ENCODE results near the gene OARD1.

DNA sequence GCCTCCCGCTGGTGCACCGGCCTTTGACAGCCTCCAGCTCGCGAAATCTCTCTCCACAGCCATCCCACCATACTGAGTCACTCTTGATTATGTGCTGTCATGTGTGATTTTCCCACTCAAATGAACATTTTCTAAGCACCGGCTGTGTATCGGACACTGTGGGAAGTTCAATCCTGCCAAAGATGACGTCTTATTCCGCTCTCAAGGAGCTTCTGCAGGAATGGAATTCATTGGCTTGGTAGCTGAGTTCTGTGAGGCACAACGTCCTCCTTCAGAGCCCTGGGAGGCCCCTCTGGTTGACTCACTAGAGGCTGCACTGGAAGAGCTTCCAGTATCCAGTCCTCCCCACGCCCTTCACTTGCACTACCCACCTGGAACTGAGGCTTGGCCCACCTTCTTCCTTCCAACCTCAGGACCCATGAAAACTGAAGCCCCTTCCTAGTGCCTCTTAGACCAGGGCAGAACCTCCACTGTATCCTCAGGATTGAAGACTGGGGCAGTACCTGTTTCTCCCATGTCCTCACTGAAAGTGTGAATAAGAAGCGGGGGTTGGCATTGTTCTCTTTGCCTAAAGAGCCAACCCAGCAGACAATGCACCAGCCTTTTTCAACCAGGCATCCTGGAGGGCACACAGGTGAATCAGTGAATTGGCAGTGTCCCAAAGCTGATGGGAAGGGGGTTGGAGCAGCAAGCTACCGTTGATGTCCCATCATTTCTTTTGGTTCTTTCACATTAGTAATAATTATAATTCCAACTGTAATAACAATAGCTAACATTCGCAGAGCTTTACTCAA is 34.9 kb downstream of the OARD1 start:
- TF ChIP-seq, protein P1, sequence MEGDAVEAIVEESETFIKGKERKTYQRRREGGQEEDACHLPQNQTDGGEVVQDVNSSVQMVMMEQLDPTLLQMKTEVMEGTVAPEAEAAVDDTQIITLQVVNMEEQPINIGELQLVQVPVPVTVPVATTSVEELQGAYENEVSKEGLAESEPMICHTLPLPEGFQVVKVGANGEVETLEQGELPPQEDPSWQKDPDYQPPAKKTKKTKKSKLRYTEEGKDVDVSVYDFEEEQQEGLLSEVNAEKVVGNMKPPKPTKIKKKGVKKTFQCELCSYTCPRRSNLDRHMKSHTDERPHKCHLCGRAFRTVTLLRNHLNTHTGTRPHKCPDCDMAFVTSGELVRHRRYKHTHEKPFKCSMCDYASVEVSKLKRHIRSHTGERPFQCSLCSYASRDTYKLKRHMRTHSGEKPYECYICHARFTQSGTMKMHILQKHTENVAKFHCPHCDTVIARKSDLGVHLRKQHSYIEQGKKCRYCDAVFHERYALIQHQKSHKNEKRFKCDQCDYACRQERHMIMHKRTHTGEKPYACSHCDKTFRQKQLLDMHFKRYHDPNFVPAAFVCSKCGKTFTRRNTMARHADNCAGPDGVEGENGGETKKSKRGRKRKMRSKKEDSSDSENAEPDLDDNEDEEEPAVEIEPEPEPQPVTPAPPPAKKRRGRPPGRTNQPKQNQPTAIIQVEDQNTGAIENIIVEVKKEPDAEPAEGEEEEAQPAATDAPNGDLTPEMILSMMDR (conservative IDR thresholded peaks at IDR 0.05; ENCODE audit: low read length), result no peak
- no peak for TF ChIP-seq EZH2phosphoT487 (IDR thresholded peaks at IDR 0.05; ENCODE audit: borderline replicate concordance)

Measured in Loucy (cell line).